ENCODE data around the gene RIF1.
"Not testable (repeated sequence)": the region's sequence is repeated elsewhere in the genome, so short reads cannot be mapped to it uniquely, and the experiment has no call there.

RIF1 gene

DNA sequence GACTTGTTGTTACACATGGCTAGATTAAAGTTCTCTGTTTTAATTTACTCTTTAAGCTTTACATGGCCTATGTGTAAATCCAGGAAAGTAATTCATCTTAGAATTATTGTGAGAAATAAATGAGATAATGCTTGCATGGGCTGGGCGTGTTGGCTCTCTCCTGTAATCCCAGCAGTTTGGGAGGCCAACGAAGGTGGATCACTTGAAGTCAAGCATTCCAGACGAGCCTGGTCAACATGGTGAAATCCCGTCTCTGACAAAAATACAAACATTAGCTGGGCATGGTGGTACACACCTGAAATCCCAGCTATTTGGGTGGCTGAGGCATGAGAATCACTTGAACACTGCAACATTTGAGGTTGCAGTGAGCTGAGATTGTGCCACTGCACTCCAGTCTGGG lies 4.3 kb upstream of the RIF1 start:
- H3K27ac ChIP-seq, result no peak overlapping the region
- TF ChIP-seq ZFX (IDR thresholded peaks at IDR 0.05), result no peak
- TF ChIP-seq, protein P1, sequence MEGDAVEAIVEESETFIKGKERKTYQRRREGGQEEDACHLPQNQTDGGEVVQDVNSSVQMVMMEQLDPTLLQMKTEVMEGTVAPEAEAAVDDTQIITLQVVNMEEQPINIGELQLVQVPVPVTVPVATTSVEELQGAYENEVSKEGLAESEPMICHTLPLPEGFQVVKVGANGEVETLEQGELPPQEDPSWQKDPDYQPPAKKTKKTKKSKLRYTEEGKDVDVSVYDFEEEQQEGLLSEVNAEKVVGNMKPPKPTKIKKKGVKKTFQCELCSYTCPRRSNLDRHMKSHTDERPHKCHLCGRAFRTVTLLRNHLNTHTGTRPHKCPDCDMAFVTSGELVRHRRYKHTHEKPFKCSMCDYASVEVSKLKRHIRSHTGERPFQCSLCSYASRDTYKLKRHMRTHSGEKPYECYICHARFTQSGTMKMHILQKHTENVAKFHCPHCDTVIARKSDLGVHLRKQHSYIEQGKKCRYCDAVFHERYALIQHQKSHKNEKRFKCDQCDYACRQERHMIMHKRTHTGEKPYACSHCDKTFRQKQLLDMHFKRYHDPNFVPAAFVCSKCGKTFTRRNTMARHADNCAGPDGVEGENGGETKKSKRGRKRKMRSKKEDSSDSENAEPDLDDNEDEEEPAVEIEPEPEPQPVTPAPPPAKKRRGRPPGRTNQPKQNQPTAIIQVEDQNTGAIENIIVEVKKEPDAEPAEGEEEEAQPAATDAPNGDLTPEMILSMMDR (conservative IDR thresholded peaks at IDR 0.05), result no peak

DNA sequence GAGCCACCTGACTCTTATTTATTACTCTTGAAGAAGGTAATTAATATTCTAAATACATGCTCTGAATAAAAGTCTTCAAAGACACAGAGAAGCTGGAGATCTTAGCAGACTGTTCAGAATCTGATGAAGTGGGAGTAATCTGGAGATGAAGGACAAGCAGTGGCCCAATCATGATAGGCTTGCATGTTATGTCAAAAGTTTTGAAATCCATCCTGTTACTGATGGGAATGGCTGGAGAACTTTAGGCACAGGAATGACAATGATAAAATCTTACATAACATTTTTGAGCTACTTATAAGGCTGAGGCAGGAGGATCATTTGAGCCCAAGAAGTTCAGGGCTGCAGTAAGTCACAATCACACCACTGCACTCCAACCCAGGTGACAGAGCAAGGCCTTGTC lies 2.4 kb upstream of the RIF1 start:
- H3K27ac ChIP-seq, result no peak overlapping the region
- TF ChIP-seq, protein P1 (conservative IDR thresholded peaks at IDR 0.05), result no peak
- no peak for TF ChIP-seq ZFX (IDR thresholded peaks at IDR 0.05)

DNA sequence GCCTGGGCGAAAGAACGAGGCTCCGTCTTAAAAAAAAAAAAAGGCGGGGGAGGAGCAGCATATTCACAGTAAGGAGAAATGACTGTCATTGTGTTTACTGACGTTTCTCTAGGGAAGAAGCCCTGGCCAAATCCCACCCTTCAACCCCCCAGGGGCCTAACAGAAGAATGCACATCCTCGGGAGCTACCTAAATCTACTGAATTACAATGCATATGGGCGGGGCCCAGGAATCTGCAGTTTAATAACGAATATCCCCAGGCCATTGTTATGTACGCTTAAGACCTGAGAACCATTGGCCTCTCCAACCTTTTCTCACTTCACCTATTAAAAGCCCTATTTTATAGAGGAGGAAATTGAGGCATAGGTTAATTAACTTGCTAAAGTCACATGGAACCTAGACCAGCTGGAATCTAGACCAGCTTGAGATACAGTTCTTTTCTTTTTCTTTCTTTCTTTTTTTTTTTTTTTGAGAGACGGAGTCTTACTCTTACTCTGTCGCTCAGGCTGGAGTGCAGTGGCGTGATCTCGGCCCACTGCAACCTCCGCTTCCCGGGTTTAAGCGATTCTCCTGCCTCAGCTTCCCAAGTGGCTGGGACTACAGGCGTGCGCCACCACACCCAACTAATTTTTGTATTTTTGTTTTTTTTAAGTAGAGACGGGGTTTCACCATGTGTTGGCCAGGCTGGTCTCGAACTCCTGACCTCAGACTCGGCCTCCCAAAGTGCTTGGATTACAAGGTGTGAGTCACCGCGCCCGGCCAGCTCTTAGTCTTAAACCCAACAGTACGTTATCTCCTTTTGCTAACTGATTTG lies 708 bp upstream of the RIF1 start:
- TF ChIP-seq ZFX (IDR thresholded peaks at IDR 0.05), result no peak
- TF ChIP-seq, protein P1 (conservative IDR thresholded peaks at IDR 0.05), result no peak
- H3K27ac ChIP-seq, result peak overlapping the region; percentile 96; the same call in 1 of the 2 replicates

DNA sequence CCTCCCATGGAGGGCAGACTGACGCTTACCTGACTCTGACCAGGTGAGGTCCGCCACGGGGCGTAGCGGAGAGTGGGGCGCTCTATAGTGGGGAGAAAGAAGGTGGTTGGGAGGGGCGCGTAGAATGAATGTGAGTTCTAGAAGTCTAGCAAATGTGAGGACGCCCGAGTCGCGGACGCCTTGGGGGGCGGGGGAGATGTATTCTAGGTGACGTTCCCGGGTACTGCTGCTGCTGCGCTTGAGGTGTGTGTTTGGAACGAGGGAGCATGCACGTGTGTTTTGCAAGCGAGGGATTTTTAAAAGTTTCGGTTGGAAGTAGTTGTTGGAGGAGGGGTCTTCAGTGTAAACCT lies 758 bp downstream of the RIF1 start:
- TF ChIP-seq, protein P1 (conservative IDR thresholded peaks at IDR 0.05), result no peak
- TF ChIP-seq ZFX (IDR thresholded peaks at IDR 0.05), result peak; percentile 62; the same call in 1 of the 2 replicates
- H3K27ac ChIP-seq, result peak overlapping the region; percentile 96

DNA sequence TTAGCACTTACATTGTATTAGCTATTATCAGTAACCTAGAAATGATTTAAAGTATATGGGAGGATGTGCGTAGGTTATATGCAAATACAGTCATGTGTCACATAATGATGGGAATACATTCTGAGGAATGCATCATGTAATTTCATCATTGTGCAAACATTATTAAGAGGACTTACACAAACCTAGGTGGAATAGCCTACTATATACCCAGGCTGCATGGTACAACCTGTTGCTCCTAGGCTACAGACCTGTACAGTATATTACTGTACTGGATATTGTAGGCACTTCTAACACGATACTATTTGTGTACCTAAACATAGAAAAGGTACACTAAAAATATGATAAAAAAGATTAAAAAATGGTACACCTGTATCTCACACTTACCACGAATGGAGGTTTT lies 7.9 kb downstream of the RIF1 start:
- H3K27ac ChIP-seq, result no peak overlapping the region

DNA sequence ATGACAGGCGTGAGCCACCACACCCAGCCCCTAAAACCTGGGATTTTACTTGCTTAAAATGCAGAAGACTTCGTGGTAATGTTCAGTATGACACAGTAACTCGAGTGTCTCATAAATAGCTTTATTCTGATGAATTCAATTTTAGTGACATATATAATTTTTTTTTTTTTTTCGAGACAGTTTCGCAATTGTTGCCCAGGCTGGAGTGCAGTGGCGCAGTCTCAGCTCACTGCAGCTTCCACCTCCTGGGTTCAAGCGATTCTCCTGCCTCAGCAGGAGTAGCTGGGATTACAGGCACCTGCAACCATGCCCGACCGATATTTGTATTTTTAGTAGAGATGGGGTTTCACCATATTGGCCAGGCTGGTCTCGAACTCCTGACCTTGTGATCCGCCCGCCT lies 12.0 kb downstream of the RIF1 start:
- H3K27ac ChIP-seq, result not testable (repeated sequence)

More for the DNA sequence above, 7.9 kb downstream of the RIF1 start:
- TF ChIP-seq, protein P1 (conservative IDR thresholded peaks at IDR 0.05), result no peak
- no peak for TF ChIP-seq ZFX (IDR thresholded peaks at IDR 0.05)

DNA sequence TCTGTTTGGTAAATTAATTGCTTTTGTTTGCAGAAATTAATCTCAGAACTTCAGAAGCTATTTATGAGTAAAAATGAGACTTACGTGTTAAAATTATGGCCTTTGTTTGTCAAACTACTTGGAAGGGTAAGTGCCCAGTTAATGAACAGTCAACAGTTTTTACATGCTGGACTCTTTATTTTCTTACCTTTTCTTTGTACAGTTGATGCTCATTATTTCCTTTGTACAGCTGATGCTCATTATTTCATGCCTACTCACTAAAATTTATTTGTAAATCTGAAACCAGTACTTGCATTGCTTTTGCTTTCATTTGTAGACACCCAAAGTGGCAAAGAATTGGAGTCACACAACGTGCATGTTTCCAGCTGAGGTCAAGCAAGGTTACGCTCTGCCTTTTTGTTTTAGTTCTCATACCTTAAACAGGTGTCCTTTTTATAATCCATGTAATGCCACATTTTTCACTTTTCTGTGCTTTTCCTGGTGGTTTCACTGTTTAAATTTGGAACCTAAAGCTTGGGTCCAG lies 13.3 kb downstream of the RIF1 start:
- no peak overlapping the region for H3K27ac ChIP-seq
- TF ChIP-seq, protein P1 (conservative IDR thresholded peaks at IDR 0.05), result no peak
- no peak for TF ChIP-seq ZFX (IDR thresholded peaks at IDR 0.05)

DNA sequence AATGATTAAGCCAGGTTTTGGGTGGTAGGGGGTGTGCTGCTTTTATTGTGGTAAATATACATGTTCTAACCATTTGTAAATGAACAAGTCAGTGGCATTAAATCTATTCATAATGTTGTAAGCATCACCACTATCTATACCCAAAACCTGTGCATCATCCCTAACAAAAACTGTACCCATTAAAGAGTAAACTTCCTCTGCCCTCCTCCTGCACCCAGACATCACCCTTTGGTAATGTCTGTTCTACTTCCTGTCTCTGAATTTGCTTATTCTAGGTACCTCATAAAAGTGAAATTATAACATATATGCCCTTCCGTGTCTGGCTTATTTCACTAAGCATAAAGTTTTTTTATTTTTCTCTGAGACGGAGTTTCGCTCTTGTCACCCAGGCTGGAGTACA lies 14.1 kb downstream of the RIF1 start:
- no peak overlapping the region for H3K27ac ChIP-seq
- no peak for TF ChIP-seq ZFX (IDR thresholded peaks at IDR 0.05)
- TF ChIP-seq, protein P1 (conservative IDR thresholded peaks at IDR 0.05), result no peak

Data from C4-2B (cell line).